Testis (tissue), 3 donors: Measurements from ENCODE around the gene GLCE. TPM values are rescaled to one million over a fixed set of nuclear protein-coding genes. Genes with fewer than 3 reads are reported as not detected.

Experiments
- DNase-seq: peaks from one replicate; pipeline ENCODE4 v3.0.0-alpha.2; 2019
- H3K27ac ChIP-seq, 2 donors: fragments of 200-600 bp; sonication (generic); one replicate each; pipeline ENCODE4 v1.5.1; 2019
- H3K27me3 ChIP-seq: fragments of 200-600 bp; sonication (generic); one replicate; pipeline ENCODE4 v1.5.1; 2019
- H3K36me3 ChIP-seq: fragments of 200-600 bp; sonication (generic); one replicate; pipeline ENCODE4 v1.5.1; 2017; ENCODE audit warnings: low read depth; ENCODE audit errors: missing control alignments
- H3K4me1 ChIP-seq: fragments of 200-600 bp; sonication (generic); one replicate; pipeline ENCODE4 v1.5.1; 2019
- H3K4me3 ChIP-seq, 2 donors: fragments of 200-600 bp; sonication (generic); one replicate each; pipeline ENCODE4 v1.5.1; 2017 to 2019
- H3K9me3 ChIP-seq: fragments of 200-600 bp; sonication (generic); one replicate; pipeline ENCODE4 v1.5.1; 2017
- POLR2A ChIP-seq: fragments of 450-650 bp; IDR thresholded peaks from one replicate; pipeline ENCODE4 v1.6.1; 2017; ENCODE audit warnings: antibody characterized with exemption, mild to moderate bottlenecking, moderate library complexity
- WGBS, 2 donors: methylation state at CpG; one replicate each; pipeline ENCODE4 v1.1.5; 2018; 5-methylcytosine and 5-hydroxymethylcytosine counted together
- intact Hi-C: fragments of 100-400 bp; cut with DNase I; formaldehyde crosslinking; loops from one replicate; pipeline ENCODE4 v1.15.1; 2023; ENCODE audit warnings: low total_unique reads
- polyA plus RNA-seq: library from polyadenylated mRNA; stranded (reverse); fragments of 350-450 nt; fragmentation: Illumina TruSeq; extraction: RNeasy Lipid Tissue Mini Kit (QIAGEN cat#74804); gene quantifications from one replicate; pipeline ENCODE4 v1.2.3, GENCODE V29; 2014; ENCODE audit warnings: low read depth, low replicate concordance; ENCODE audit not compliant: insufficient read depth
- total RNA-seq, 2 donors: library from RNA; depleted of rRNA; stranded (reverse); fragments of >200 nt; gene quantifications; one replicate each; pipeline ENCODE4 v1.2.3, GENCODE V29; 2016
- TF ChIP-seq, protein P1 (sequence below), 3 experiments: fragments of 450-650 bp in 2 of 3; fragments of 200-600 bp in 1 of 3; sonication (generic) in 1 of 3; IDR thresholded peaks; one replicate each; pipeline ENCODE4 v1.5.1; 2016 to 2019; ENCODE audit warnings: antibody characterized with exemption in 3 of 3, mild to moderate bottlenecking in 2 of 3, moderate library complexity in 1 of 3

The GLCE gene
- total and polyA plus RNA-seq, 3 donors from 2014 or later: 10.2 to 18.0 (median 15.5) TPM

DNA sequence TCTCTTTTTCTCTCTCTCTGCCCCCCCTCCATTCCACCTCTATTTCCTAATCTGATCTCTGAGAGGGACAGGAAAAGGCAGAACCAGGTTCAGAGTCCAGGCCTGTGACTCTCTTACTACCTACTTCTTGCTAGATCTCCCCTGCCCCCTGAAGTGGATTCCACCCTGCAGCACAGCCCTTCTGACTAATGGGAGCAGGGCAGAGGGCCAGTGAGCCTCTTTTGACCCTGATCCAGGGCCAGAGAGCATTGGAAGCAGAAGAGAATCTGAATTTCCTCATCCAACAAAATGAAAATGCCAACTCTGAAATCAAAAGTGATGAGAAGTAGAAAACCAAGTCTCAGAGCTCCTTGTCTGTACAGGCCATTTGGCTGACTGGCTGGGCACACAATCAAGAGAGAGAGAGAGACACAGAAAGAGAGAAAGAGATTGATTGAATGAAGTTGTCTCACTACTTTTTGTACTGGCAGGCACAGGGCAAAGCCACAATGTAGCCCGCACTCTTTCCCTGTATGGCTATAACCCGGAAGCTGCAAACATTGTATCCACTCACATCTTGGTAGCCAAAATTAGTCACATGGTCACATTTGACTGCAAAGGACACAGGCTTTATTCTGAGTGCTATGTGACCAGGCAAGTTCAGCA is 31.6 kb upstream of the GLCE start:
- H3K27ac ChIP-seq: no peak overlapping the region
- intact Hi-C loops: no loop called here
- TF ChIP-seq, protein P1, sequence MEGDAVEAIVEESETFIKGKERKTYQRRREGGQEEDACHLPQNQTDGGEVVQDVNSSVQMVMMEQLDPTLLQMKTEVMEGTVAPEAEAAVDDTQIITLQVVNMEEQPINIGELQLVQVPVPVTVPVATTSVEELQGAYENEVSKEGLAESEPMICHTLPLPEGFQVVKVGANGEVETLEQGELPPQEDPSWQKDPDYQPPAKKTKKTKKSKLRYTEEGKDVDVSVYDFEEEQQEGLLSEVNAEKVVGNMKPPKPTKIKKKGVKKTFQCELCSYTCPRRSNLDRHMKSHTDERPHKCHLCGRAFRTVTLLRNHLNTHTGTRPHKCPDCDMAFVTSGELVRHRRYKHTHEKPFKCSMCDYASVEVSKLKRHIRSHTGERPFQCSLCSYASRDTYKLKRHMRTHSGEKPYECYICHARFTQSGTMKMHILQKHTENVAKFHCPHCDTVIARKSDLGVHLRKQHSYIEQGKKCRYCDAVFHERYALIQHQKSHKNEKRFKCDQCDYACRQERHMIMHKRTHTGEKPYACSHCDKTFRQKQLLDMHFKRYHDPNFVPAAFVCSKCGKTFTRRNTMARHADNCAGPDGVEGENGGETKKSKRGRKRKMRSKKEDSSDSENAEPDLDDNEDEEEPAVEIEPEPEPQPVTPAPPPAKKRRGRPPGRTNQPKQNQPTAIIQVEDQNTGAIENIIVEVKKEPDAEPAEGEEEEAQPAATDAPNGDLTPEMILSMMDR (IDR thresholded peaks at IDR 0.05): no peak
- no peak for TF ChIP-seq POLR2A

DNA sequence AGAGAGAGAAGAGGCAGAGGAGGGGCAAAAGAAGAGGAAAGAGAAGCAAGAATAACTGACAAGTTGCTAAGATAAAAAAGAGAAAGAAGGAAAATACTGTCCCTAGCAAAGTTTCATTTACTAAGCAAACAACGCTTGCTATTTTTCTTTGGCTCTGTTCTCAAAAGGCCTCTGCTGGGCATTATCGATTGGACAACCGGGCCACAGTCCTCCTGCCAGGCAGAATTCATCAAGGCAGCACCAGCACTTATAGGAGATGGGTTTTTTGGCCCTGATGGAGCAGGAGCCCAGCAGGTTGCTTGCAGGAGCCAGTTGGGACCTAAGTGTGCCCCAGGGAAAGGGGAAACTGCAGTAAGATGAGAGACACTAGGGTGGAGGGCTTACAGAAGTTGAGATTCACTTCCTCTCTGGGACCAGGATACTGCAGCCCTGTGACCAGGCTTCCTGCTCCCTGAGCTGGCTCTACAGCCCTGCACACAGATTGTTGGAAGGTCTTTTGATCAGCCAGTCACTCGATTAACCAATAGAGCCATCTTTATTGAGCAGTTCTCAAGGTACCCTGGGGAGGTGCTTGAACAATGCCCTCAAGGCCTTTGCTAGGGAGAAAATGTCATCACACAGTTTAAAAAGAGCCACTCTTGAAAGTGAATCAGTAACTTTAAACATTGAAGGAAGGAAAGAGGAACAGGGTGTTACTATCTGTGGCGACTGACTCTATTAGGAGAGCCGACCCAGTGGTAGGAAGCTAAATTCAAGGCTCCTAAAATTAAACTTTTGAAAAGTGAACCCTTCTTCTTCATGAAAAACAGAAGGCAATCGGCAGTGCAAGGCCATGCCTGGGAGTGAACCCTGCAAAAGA is 28.8 kb upstream of the GLCE start:
- Histone ChIP-seq H3K36me3 (no peaks in the 10 kb centered on the region), H3K4me3 (no peak overlapping the region), H3K27me3 (no peaks in the 10 kb centered on the region), H3K4me1 (peaks cover 7% of the 10 kb centered on the region), H3K27ac (no peak overlapping the region), H3K9me3 (no peaks in the 10 kb centered on the region)
- WGBS, 2 donors: 73 to 80% methylated on average over 7 of the region's 7 CpGs
- TF ChIP-seq, protein P1 (IDR thresholded peaks at IDR 0.05): no peak
- no peak for TF ChIP-seq POLR2A
- DNase-seq: no peak
- intact Hi-C loops: no loop called here

More for the DNA sequence above, 31.6 kb upstream of the GLCE start:
- DNase-seq: peak; percentile 87
- 69 to 73% methylated on average over 2 of the region's 2 CpGs for WGBS, 2 donors
- H3K4me1 ChIP-seq: peaks cover 7% of the 10 kb centered on the region
- H3K27me3 ChIP-seq: no peaks in the 10 kb centered on the region
- no peaks in the 10 kb centered on the region for H3K9me3 ChIP-seq
- H3K4me3 ChIP-seq: no peak overlapping the region
- H3K36me3 ChIP-seq: no peaks in the 10 kb centered on the region

DNA sequence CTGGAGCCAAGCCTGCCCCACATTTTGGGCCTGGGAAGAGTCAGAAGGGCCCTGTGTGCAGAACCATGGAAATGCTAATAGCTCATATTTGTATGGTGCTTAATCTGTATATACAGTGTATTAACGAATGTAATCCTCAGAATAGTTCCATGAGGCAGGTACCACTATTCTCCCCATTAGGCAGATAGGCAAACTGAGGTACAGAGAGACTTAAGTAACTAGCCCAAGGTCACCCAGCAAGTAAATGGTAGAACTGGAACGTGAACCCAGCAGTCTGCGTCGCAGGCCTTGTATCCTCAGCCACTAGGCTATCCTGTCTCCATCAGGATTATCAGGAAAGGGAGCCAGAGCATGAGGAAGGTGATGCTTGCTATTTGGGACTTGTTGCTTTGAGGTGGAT is 28.0 kb upstream of the GLCE start:
- TF ChIP-seq POLR2A: no peak
- TF ChIP-seq, protein P1 (IDR thresholded peaks at IDR 0.05): no peak
- Histone ChIP-seq H3K9me3 (no peaks in the 10 kb centered on the region), H3K4me3 (no peak overlapping the region), H3K4me1 (peaks cover 7% of the 10 kb centered on the region), H3K27ac (no peak overlapping the region), H3K27me3 (no peaks in the 10 kb centered on the region), H3K36me3 (no peaks in the 10 kb centered on the region)
- intact Hi-C loops: no loop called here
- WGBS, 2 donors: 90 to 96% methylated on average over 4 of the region's 4 CpGs
- DNase-seq: no peak

DNA sequence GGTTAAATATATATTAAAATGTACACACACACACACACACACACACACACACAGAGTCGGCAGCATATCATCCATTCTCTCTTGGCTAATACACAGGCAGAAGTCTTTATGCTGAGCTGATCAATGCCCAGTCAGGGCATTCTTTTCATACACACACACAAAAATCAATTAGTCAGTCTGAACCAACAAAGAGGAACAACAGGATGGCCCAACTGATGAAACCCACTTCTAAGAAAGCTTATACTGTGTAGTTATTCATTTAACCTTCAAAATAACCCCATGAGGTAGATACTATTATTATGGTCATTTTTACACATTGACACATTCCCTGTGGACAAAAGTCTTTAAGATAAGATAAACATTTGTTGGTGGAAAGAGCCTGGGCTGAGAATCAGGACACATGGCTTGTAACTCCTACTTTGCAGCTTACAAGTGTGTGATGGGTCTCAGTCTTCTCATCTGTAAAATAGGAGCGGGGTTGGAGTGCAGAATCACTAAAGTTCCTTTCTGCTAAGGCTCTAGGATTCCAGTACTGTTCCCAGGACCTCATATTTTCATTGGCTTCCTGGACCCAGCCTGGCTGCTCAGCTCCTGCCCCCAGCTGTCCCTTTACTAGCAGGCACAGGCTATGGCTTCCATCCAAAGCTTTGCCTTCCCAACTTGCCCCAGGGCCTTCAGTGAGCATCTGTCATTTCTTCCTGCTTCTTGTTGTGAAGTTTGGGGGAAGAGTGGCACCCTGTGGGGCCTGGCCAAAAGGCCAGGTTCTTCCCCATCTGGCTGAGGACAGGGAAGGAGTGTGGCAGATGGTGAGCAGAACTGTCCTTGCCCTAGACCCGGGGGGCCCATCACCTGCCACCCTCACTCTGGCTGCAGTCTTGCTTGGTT is 27.2 kb upstream of the GLCE start:
- no peaks in the 10 kb centered on the region for H3K36me3 ChIP-seq
- 70 to 83% methylated on average over 2 to 3 of the region's 3 CpGs for WGBS, 2 donors

More for the DNA sequence above, 27.2 kb upstream of the GLCE start:
- H3K27ac ChIP-seq: no peak overlapping the region
- H3K4me3 ChIP-seq: no peak overlapping the region
- peaks cover 7% of the 10 kb centered on the region for H3K4me1 ChIP-seq
- TF ChIP-seq POLR2A: no peak
- TF ChIP-seq, protein P1 (IDR thresholded peaks at IDR 0.05): no peak
- DNase-seq: no peak
- H3K9me3 ChIP-seq: no peaks in the 10 kb centered on the region
- no peaks in the 10 kb centered on the region for H3K27me3 ChIP-seq
- intact Hi-C loops: no loop called here
